Karpas-422 (cell line): ENCODE measurements around the gene PTPRD. TPM values are rescaled to one million over a fixed set of nuclear protein-coding genes. Genes with fewer than 3 reads are reported as not detected.

Experiments
- DNase-seq: peaks from one replicate; pipeline ENCODE4 v3.0.0-alpha.2; 2015
- H2AFZ ChIP-seq: fragments of 200-600 bp; sonication (generic); 2 replicates; pipeline ENCODE4 v1.6.1; 2014; ENCODE audit warnings: antibody characterized with exemption, low read length, mixed read lengths
- H3K27ac ChIP-seq: fragments of 200-600 bp; sonication (generic); 2 replicates; pipeline ENCODE4 v1.5.1; 2014; ENCODE audit warnings: mild to moderate bottlenecking, low read length, moderate library complexity
- H3K27me3 ChIP-seq: fragments of 200-600 bp; sonication (generic); 2 replicates; pipeline ENCODE4 v1.6.1; 2014; ENCODE audit warnings: low read length, mixed read lengths
- H3K36me3 ChIP-seq: fragments of 200-600 bp; sonication (generic); 2 replicates; pipeline ENCODE4 v1.6.1; 2014; ENCODE audit warnings: low read length, mixed read lengths; ENCODE audit not compliant: insufficient read depth
- H3K4me1 ChIP-seq: fragments of 200-600 bp; sonication (generic); 2 replicates; pipeline ENCODE4 v1.6.1; 2014; ENCODE audit warnings: mild to moderate bottlenecking, low read length, mixed read lengths
- H3K4me2 ChIP-seq: fragments of 200-600 bp; sonication (generic); 2 replicates; pipeline ENCODE4 v1.6.1; 2014; ENCODE audit warnings: low read length, low read depth, mild to moderate bottlenecking; ENCODE audit not compliant: poor library complexity, severe bottlenecking
- H3K4me3 ChIP-seq: fragments of 200-600 bp; sonication (generic); 2 replicates; pipeline ENCODE4 v1.5.1; 2014; ENCODE audit warnings: mild to moderate bottlenecking, antibody characterized with exemption, low read length, mixed read lengths
- H3K79me2 ChIP-seq: fragments of 200-600 bp; sonication (generic); 2 replicates; pipeline ENCODE4 v1.6.1; 2014; ENCODE audit warnings: mild to moderate bottlenecking, low read length, mixed read lengths
- H3K9ac ChIP-seq: fragments of 200-600 bp; sonication (generic); 2 replicates; pipeline ENCODE4 v1.6.0; 2014; ENCODE audit warnings: low read length
- H3K9me2 ChIP-seq: fragments of 200-600 bp; sonication (generic), shearing (Covaris generic); replicated peaks from 2 replicates; pipeline ENCODE4 v1.6.0; 2014; ENCODE audit warnings: mild to moderate bottlenecking, low read length, moderate library complexity; ENCODE audit not compliant: insufficient read depth
- H3K9me3 ChIP-seq: fragments of 300-700, 200-600 bp; sonication (generic); 2 replicates; pipeline ENCODE4 v1.6.1; 2014; ENCODE audit warnings: low read length, mixed read lengths
- H4K20me1 ChIP-seq: fragments of 200-600 bp; sonication (generic); 2 replicates; pipeline ENCODE4 v1.6.1; 2014; ENCODE audit warnings: mild to moderate bottlenecking, antibody characterized with exemption, low read length, low read depth; ENCODE audit not compliant: insufficient read depth
- total RNA-seq: library from RNA; depleted of rRNA; stranded (reverse); fragments of >200 nt; shearing (Covaris generic); gene quantifications from 2 replicates; pipeline ENCODE4 v1.2.3, GENCODE V29; 2014; ENCODE audit warnings: low replicate concordance

The PTPRD gene
- total RNA-seq, 1 experiment from 2014 or later: 0.63 TPM

DNA sequence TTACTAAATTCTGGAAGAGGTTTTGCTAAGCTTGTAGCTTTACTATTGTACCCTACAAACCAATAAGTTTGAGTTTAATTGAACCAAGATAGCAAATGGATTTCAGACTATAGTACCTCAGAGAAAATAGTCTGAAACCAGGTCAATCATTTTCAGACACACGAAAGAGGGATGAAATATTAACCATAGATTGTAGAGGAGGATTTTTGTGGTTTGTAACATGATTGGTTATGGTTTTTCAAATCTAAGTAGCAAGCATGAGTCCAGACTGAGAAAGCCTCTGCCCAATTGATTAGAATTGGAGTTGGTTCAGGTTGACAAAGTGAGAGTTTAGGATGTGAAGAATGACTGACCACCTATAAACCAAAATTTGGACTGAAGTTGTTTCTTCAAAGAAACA lies 2250.6 kb downstream of the PTPRD start:
- H2AFZ ChIP-seq: no peak overlapping the region
- no peak for DNase-seq
- no peak overlapping the region for H3K4me2 ChIP-seq
- no peaks in the 10 kb centered on the region for H3K36me3 ChIP-seq
- H3K9me3 ChIP-seq: peaks cover 17% of the 10 kb centered on the region
- no peak overlapping the region for H3K9ac ChIP-seq
- H3K9me2 ChIP-seq: no peaks in the 10 kb centered on the region
- no peaks in the 10 kb centered on the region for H4K20me1 ChIP-seq
- H3K4me3 ChIP-seq: no peak overlapping the region
- H3K79me2 ChIP-seq: no peaks in the 10 kb centered on the region
- H3K27me3 ChIP-seq: no peaks in the 10 kb centered on the region
- no peak overlapping the region for H3K27ac ChIP-seq
- no peaks in the 10 kb centered on the region for H3K4me1 ChIP-seq

DNA sequence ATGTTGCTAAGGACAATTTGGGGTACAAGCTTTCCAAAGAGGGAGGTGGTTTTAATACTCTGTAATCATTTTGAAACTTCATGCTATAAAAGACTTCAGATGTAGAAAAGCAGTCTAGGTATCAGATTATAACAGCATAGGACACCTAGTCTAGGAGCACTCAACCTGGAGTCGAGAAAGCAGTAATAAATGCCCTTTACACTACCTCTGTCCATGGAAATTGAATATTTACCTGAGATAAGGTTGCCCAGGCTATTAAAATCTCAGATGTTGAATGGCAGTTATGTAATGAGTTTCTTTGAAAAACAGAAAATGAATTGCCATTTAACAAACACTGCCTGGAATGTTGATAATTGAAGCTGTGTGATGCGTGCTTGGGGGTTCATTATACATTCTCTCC lies 2251.4 kb downstream of the PTPRD start:
- no peak overlapping the region for H2AFZ ChIP-seq
- DNase-seq: no peak
- no peaks in the 10 kb centered on the region for H3K27me3 ChIP-seq
- H3K27ac ChIP-seq: no peak overlapping the region
- no peaks in the 10 kb centered on the region for H3K79me2 ChIP-seq
- H3K4me2 ChIP-seq: no peak overlapping the region
- no peak overlapping the region for H3K9ac ChIP-seq
- H3K4me1 ChIP-seq: no peaks in the 10 kb centered on the region
- H3K4me3 ChIP-seq: no peak overlapping the region
- no peaks in the 10 kb centered on the region for H3K36me3 ChIP-seq
- peaks cover 17% of the 10 kb centered on the region for H3K9me3 ChIP-seq
- no peaks in the 10 kb centered on the region for H4K20me1 ChIP-seq
- H3K9me2 ChIP-seq: no peaks in the 10 kb centered on the region

DNA sequence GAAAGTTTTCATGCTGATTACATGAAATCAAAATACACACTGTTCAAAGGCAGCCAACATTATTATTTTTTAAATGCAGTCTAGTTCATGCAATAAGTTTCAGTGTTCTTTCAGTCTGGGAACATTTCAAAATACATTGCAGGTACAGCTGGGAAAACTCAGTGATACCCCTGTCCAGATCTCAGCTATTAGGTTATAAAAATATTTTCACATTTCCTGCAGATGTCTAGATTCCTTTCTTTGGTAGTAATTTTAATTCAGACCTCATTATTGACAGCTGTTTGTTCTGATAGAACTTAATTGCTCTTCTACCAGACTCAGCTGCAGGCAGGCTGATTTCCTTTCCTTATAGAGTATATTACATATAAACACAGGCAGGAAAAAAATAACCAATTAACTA lies 2256.4 kb downstream of the PTPRD start:
- H3K4me1 ChIP-seq: no peaks in the 10 kb centered on the region
- H3K27me3 ChIP-seq: no peaks in the 10 kb centered on the region
- H3K27ac ChIP-seq: no peak overlapping the region
- H3K9ac ChIP-seq: no peak overlapping the region
- no peaks in the 10 kb centered on the region for H3K36me3 ChIP-seq
- peaks cover 7% of the 10 kb centered on the region; the same call in 1 of the 2 replicates for H3K9me3 ChIP-seq
- no peaks in the 10 kb centered on the region for H3K79me2 ChIP-seq
- no peak overlapping the region for H2AFZ ChIP-seq
- H4K20me1 ChIP-seq: no peaks in the 10 kb centered on the region
- H3K9me2 ChIP-seq: no peaks in the 10 kb centered on the region
- H3K4me3 ChIP-seq: no peak overlapping the region
- DNase-seq: no peak
- no peak overlapping the region for H3K4me2 ChIP-seq

DNA sequence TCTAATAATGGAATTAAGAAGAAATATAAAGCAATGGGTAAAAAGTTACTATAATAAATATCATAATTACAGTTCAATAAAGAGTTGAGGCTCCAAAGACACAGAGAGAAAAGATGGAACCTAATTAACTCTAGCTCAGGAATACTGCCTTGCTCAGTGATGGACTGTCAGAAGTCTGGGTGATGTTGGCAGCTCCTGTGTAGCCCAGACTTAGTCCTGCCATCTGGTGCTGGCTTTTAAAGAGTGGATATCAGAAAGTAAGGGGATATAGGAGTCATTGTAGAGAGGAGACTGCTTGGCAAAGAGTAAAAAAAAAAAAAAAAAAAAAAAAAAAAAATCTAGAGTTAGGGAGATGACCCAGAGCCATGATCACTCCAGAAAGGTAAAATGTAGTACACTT lies 2261.4 kb downstream of the PTPRD start:
- no peaks in the 10 kb centered on the region for H3K4me1 ChIP-seq
- H3K4me3 ChIP-seq: no peak overlapping the region
- H3K9me2 ChIP-seq: no peaks in the 10 kb centered on the region
- H2AFZ ChIP-seq: no peak overlapping the region
- no peak overlapping the region for H3K9ac ChIP-seq
- no peak overlapping the region for H3K27ac ChIP-seq
- no peak overlapping the region for H3K4me2 ChIP-seq
- H3K9me3 ChIP-seq: peaks cover 2% of the 10 kb centered on the region; the same call in 1 of the 2 replicates
- no peaks in the 10 kb centered on the region for H4K20me1 ChIP-seq
- DNase-seq: no peak
- H3K36me3 ChIP-seq: no peaks in the 10 kb centered on the region
- no peaks in the 10 kb centered on the region for H3K79me2 ChIP-seq
- no peaks in the 10 kb centered on the region for H3K27me3 ChIP-seq

DNA sequence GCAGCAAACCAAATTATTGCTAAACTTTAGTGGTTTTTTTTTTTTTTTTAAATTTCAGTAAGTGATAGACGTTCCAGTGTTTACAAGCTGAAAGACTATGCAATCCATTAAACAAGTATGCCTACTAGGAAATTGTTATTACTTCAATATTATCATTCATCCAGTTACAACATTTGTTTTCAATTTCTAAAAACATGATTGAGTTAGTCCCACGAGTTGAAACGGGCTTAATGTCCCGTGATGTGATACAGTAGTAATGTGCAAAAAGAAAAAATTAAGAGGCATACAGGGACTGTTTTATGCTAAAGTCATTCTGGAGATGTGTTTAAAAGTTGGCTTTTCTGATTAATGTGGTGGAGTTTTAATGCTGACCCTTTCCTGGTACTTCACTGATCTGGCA lies 2262.9 kb downstream of the PTPRD start:
- H3K27me3 ChIP-seq: no peaks in the 10 kb centered on the region
- H3K9me2 ChIP-seq: no peaks in the 10 kb centered on the region
- no peak overlapping the region for H3K27ac ChIP-seq
- no peak overlapping the region for H3K9ac ChIP-seq
- no peaks in the 10 kb centered on the region for H3K4me1 ChIP-seq
- peaks cover 2% of the 10 kb centered on the region; the same call in 1 of the 2 replicates for H3K9me3 ChIP-seq
- H4K20me1 ChIP-seq: no peaks in the 10 kb centered on the region
- no peaks in the 10 kb centered on the region for H3K79me2 ChIP-seq
- H3K36me3 ChIP-seq: no peaks in the 10 kb centered on the region
- no peak for DNase-seq
- H3K4me2 ChIP-seq: no peak overlapping the region
- H3K4me3 ChIP-seq: no peak overlapping the region
- H2AFZ ChIP-seq: no peak overlapping the region

DNA sequence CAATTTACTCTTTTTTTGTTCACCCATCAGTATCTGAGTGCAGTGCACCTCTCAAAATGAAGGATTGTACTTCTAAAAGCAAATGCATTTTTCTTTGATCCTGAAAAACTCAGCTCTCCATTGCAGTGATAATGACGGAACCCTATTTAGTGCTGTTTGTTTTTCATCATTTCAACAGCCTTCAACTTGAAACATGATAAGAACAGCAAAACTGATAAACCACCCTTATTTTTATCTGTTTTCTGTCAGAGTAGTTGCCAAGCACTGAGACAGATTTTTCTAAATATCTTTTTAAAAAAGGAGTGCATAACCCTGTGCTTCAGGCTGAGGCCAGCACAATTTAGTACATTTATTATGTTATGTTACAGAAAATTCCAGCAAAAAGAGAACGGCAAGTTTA lies 2263.4 kb downstream of the PTPRD start:
- no peaks in the 10 kb centered on the region for H3K9me2 ChIP-seq
- H3K36me3 ChIP-seq: no peaks in the 10 kb centered on the region
- no peak for DNase-seq
- no peaks in the 10 kb centered on the region for H4K20me1 ChIP-seq
- H3K9ac ChIP-seq: no peak overlapping the region
- peaks cover 2% of the 10 kb centered on the region; the same call in 1 of the 2 replicates for H3K9me3 ChIP-seq
- H2AFZ ChIP-seq: no peak overlapping the region
- no peak overlapping the region for H3K4me3 ChIP-seq
- H3K27me3 ChIP-seq: no peaks in the 10 kb centered on the region
- no peaks in the 10 kb centered on the region for H3K79me2 ChIP-seq
- no peaks in the 10 kb centered on the region for H3K4me1 ChIP-seq
- no peak overlapping the region for H3K27ac ChIP-seq
- H3K4me2 ChIP-seq: no peak overlapping the region

DNA sequence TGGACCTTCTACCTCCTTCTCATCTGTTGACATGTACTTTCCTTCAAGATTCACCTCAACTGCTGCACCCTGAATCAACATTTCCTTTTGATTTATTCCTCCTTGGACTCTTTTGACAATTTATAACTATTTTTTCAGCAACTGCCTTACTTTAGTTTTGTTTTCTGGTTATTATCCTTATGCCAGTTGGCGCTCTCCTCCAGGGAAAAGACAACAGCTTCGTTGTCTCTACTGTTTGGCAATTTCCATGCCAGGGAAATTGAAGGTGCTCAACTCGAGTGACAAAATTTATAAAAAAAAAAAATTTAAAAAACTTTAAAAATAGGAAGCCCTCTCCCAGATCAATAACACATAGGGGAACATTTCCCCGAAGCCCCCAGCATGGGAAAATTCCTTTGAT lies 2264.0 kb downstream of the PTPRD start:
- no peak for DNase-seq
- no peaks in the 10 kb centered on the region for H3K27me3 ChIP-seq
- no peak overlapping the region for H3K9ac ChIP-seq
- H3K4me3 ChIP-seq: no peak overlapping the region
- H4K20me1 ChIP-seq: no peaks in the 10 kb centered on the region
- H3K9me2 ChIP-seq: no peaks in the 10 kb centered on the region
- H3K36me3 ChIP-seq: no peaks in the 10 kb centered on the region
- no peak overlapping the region for H3K4me2 ChIP-seq
- H3K4me1 ChIP-seq: no peaks in the 10 kb centered on the region
- no peaks in the 10 kb centered on the region for H3K79me2 ChIP-seq
- H3K9me3 ChIP-seq: peaks cover 2% of the 10 kb centered on the region; the same call in 1 of the 2 replicates
- H2AFZ ChIP-seq: no peak overlapping the region
- no peak overlapping the region for H3K27ac ChIP-seq

DNA sequence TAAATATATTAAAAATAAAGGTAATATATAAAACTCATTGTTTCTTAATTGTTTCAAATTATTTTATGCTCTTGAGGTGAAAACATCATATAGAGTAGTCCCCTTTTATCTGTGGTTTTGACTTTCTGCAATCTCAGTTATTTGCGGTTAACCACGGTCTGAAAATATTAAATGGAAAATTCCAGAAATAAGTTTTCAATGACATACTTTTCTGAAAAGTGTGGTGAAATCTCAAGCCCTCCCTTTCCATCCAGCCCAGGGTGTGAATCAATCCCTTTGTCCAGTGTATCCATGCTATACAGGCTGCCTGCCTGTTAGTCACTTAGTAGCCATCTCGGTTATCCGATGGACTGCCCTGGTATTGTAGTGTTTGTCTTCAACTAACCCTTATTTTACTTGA lies 2266.5 kb downstream of the PTPRD start:
- H4K20me1 ChIP-seq: no peaks in the 10 kb centered on the region
- H3K4me1 ChIP-seq: no peaks in the 10 kb centered on the region
- H3K9ac ChIP-seq: no peak overlapping the region
- H3K36me3 ChIP-seq: no peaks in the 10 kb centered on the region
- H3K27me3 ChIP-seq: no peaks in the 10 kb centered on the region
- H3K27ac ChIP-seq: no peak overlapping the region
- no peak overlapping the region for H3K4me3 ChIP-seq
- H3K79me2 ChIP-seq: no peaks in the 10 kb centered on the region
- no peak for DNase-seq
- H3K9me3 ChIP-seq: no peaks in the 10 kb centered on the region; the same call in 1 of the 2 replicates
- H3K9me2 ChIP-seq: no peaks in the 10 kb centered on the region
- H2AFZ ChIP-seq: no peak overlapping the region
- no peak overlapping the region for H3K4me2 ChIP-seq
